NCI-H774 (cell line): ENCODE data around the gene GPC3.

Experiments used
- DNase-seq: peaks from one replicate; lab custom pipeline; 2025; lab: John Stamatoyannopoulos, UW

GPC3 gene

GRCh38 chrX:133884430-133885394, 100.7 kb downstream of the GPC3 start:
- no peak for DNase-seq

- DNase-seq: no peak
Measured at GRCh38 chrX:133881893-133882292, 103.5 kb downstream of the GPC3 start.

GRCh38 chrX:133881007-133881406, 104.4 kb downstream of the GPC3 start:
- no peak for DNase-seq

- no peak for DNase-seq
Measured at GRCh38 chrX:133880032-133880443, 105.4 kb downstream of the GPC3 start.

- no peak for DNase-seq
Measured at GRCh38 chrX:133878710-133879109, 106.7 kb downstream of the GPC3 start.

GRCh38 chrX:133876646-133877045, 108.7 kb downstream of the GPC3 start:
- DNase-seq: no peak

GRCh38 chrX:133869270-133869669, 116.1 kb downstream of the GPC3 start:
- DNase-seq: no peak

- no peak for DNase-seq
Measured at GRCh38 chrX:133868682-133869081, 116.7 kb downstream of the GPC3 start.

GRCh38 chrX:133868250-133868649, 117.1 kb downstream of the GPC3 start:
- DNase-seq: no peak

- no peak for DNase-seq
Measured at GRCh38 chrX:133865761-133866471, 119.5 kb downstream of the GPC3 start.

- no peak for DNase-seq
Measured at GRCh38 chrX:133864236-133864635, 121.2 kb downstream of the GPC3 start.

GRCh38 chrX:133859860-133860259, 125.5 kb downstream of the GPC3 start:
- no peak for DNase-seq

GRCh38 chrX:133859336-133859735, 126.1 kb downstream of the GPC3 start:
- DNase-seq: no peak

GRCh38 chrX:133857640-133858269, 127.6 kb downstream of the GPC3 start:
- no peak for DNase-seq

- no peak for DNase-seq
Measured at GRCh38 chrX:133856819-133857218, 128.6 kb downstream of the GPC3 start.

GRCh38 chrX:133854290-133854689, 131.1 kb downstream of the GPC3 start:
- DNase-seq: no peak

GRCh38 chrX:133852837-133853356, 132.5 kb downstream of the GPC3 start:
- no peak for DNase-seq

GRCh38 chrX:133852401-133852800, 133.0 kb downstream of the GPC3 start:
- no peak for DNase-seq

- no peak for DNase-seq
Measured at GRCh38 chrX:133850399-133850798, 135.0 kb downstream of the GPC3 start.

- DNase-seq: no peak
Measured at GRCh38 chrX:133849676-133850075, 135.7 kb downstream of the GPC3 start.

- DNase-seq: no peak
Measured at GRCh38 chrX:133847340-133847994, 137.9 kb downstream of the GPC3 start.

GRCh38 chrX:133846311-133846710, 139.1 kb downstream of the GPC3 start:
- DNase-seq: no peak
